Pons (tissue), 1 donor: Measurements from ENCODE around the gene SIPA1L3.
A peak's percentile ranks its signal among the peaks of the same experiment; 100 is the strongest.

ENCODE experiments used
- DNase-seq: peaks from one replicate; pipeline ENCODE4 v3.0.0-alpha.2; 2016; ENCODE audit warnings: low spot score

The SIPA1L3 gene

GRCh38 chr19:37975071-37975470 is 68.1 kb downstream of the SIPA1L3 start:
- DNase-seq = peak; percentile 44

GRCh38 chr19:37975596-37976515 is 68.8 kb downstream of the SIPA1L3 start:
- DNase-seq = no peak

- DNase-seq = no peak
Measured at GRCh38 chr19:37977391-37977790, 70.4 kb downstream of the SIPA1L3 start.

GRCh38 chr19:37977992-37978391 is 71.0 kb downstream of the SIPA1L3 start:
- DNase-seq = peak; percentile 84

- no peak for DNase-seq
Measured at GRCh38 chr19:37979547-37980082, 72.6 kb downstream of the SIPA1L3 start.

GRCh38 chr19:37980419-37981170 is 73.6 kb downstream of the SIPA1L3 start:
- DNase-seq = peak; percentile 30

- DNase-seq = no peak
Measured at GRCh38 chr19:37981785-37982475, 74.9 kb downstream of the SIPA1L3 start.

GRCh38 chr19:37982655-37983054 is 75.6 kb downstream of the SIPA1L3 start:
- no peak for DNase-seq

- no peak for DNase-seq
Measured at GRCh38 chr19:37983153-37983552, 76.1 kb downstream of the SIPA1L3 start.

GRCh38 chr19:37983916-37984315 is 76.9 kb downstream of the SIPA1L3 start:
- DNase-seq = peak; percentile 90

- DNase-seq = no peak
Measured at GRCh38 chr19:37986048-37986750, 79.2 kb downstream of the SIPA1L3 start.

GRCh38 chr19:37987356-37988332 is 80.6 kb downstream of the SIPA1L3 start:
- DNase-seq = no peak

- no peak for DNase-seq
Measured at GRCh38 chr19:37988758-37989635, 82.0 kb downstream of the SIPA1L3 start.

- DNase-seq = no peak
Measured at GRCh38 chr19:37989855-37990254, 82.8 kb downstream of the SIPA1L3 start.

- no peak for DNase-seq
Measured at GRCh38 chr19:37990362-37990761, 83.4 kb downstream of the SIPA1L3 start.

- DNase-seq = no peak
Measured at GRCh38 chr19:37991176-37991835, 84.3 kb downstream of the SIPA1L3 start.

GRCh38 chr19:37991841-37992248 is 84.8 kb downstream of the SIPA1L3 start:
- no peak for DNase-seq

- no peak for DNase-seq
Measured at GRCh38 chr19:37992761-37993160, 85.8 kb downstream of the SIPA1L3 start.

- DNase-seq = no peak
Measured at GRCh38 chr19:37994823-37995130, 87.8 kb downstream of the SIPA1L3 start.
